WTC11 (cell line): ENCODE measurements around the gene METRNL. TPM values are rescaled to one million over a fixed set of nuclear protein-coding genes. Genes with fewer than 3 reads are reported as not detected.

Source experiments
- ATAC-seq: fragments of 200-7000 bp; cut with Tn5 transposase; 2 replicates; pipeline ENCODE4 v1.10.0; 2021; ENCODE audit warnings: mild to moderate bottlenecking, moderate library complexity
- CTCF ChIA-PET: fragments of 300-600 bp; sonication (Branson Sonifier 250); formaldehyde crosslinking; loops from one replicate; lab custom pipeline; 2021; ENCODE audit warnings: antibody characterized with exemption; lab: Charles Lee
- POLR2A ChIA-PET: fragments of 350-600 bp; sonication (Branson Sonifier 250); formaldehyde crosslinking; loops from one replicate; lab custom pipeline; 2021; ENCODE audit warnings: antibody characterized with exemption; lab: Charles Lee
- DNase-seq: peaks from one replicate; pipeline ENCODE4 v3.0.0; 2021; ENCODE audit warnings: low spot score
- H3K27ac Mint-ChIP-seq: 2 replicates; pipeline ENCODE4 v1.8.0; 2021; ENCODE audit warnings: mixed read lengths
- H3K27me3 Mint-ChIP-seq: 2 replicates; pipeline ENCODE4 v1.8.0; 2021; ENCODE audit warnings: low read depth, mild to moderate bottlenecking, moderate library complexity, mixed read lengths
- H3K36me3 Mint-ChIP-seq: 2 replicates; pipeline ENCODE4 v1.8.0; 2021; ENCODE audit warnings: mixed read lengths
- H3K4me1 Mint-ChIP-seq: 2 replicates; pipeline ENCODE4 v1.8.0; 2022; ENCODE audit warnings: mixed read lengths
- H3K4me3 Mint-ChIP-seq: 2 replicates; pipeline ENCODE4 v1.8.0; 2021; ENCODE audit warnings: mild to moderate bottlenecking, moderate library complexity, mixed read lengths
- H3K9me3 Mint-ChIP-seq: 2 replicates; pipeline ENCODE4 v1.8.0; 2021; ENCODE audit warnings: mixed read lengths
- JAZF1 ChIP-seq: fragments of 250-450 bp; sonication (Bioruptor Pico); IDR thresholded peaks from 2 replicates; pipeline ENCODE4 v1.9.0; 2021; ENCODE audit warnings: moderate library complexity, mild to moderate bottlenecking, inconsistent platforms
- NFE2L1 ChIP-seq: sonication (generic); formaldehyde crosslinking; IDR thresholded peaks from 2 replicates; pipeline ENCODE4 v1.8.1; 2023; ENCODE audit warnings: missing genetic modification reagents
- NR3C1 ChIP-seq: sonication (generic); formaldehyde crosslinking; conservative IDR thresholded peaks from 2 replicates; pipeline ENCODE4 v1.8.1; 2023; ENCODE audit warnings: low read depth, mild to moderate bottlenecking, missing genetic modification reagents
- RELA ChIP-seq: sonication (generic); formaldehyde crosslinking; IDR thresholded peaks from 2 replicates; pipeline ENCODE4 v1.8.1; 2022; ENCODE audit warnings: missing genetic modification reagents, mild to moderate bottlenecking, borderline replicate concordance
- SOX15 ChIP-seq: fragments of 250-450 bp; sonication (Bioruptor Pico); IDR thresholded peaks from 2 replicates; pipeline ENCODE4 v1.9.0; 2021; ENCODE audit warnings: mild to moderate bottlenecking
- TEAD1 ChIP-seq: sonication (generic); formaldehyde crosslinking; IDR thresholded peaks from 2 replicates; pipeline ENCODE4 v1.8.0; 2022; ENCODE audit warnings: mild to moderate bottlenecking, missing genetic modification reagents
- ZNF317 ChIP-seq: sonication (generic); formaldehyde crosslinking; IDR thresholded peaks from 2 replicates; pipeline ENCODE4 v1.8.1; 2023; ENCODE audit warnings: low read depth, mild to moderate bottlenecking, moderate library complexity, missing genetic modification reagents, borderline replicate concordance
- ZNF416 ChIP-seq: fragments of 250-450 bp; sonication (Bioruptor Pico); IDR thresholded peaks from 2 replicates; pipeline ENCODE4 v1.9.0; 2021; ENCODE audit warnings: mild to moderate bottlenecking, inconsistent platforms
- total RNA-seq: library from RNA; stranded (reverse); gene quantifications from 3 replicates; pipeline ENCODE4 v1.2.3, GENCODE V29; 2021
- TF ChIP-seq, protein P1 (sequence below): fragments of 250-450 bp; sonication (Bioruptor Pico); IDR thresholded peaks from 2 replicates; pipeline ENCODE4 v1.8.0; 2021; ENCODE audit warnings: mild to moderate bottlenecking
- TF ChIP-seq, protein P2 (sequence below): sonication (generic); formaldehyde crosslinking; IDR thresholded peaks from 2 replicates; pipeline ENCODE4 v1.8.0; 2022; ENCODE audit warnings: mild to moderate bottlenecking, missing genetic modification reagents
- TF ChIP-seq, protein P3 (sequence below): fragments of 200-600 bp; IDR thresholded peaks from 2 replicates; pipeline ENCODE4 v1.8.0; 2022; ENCODE audit warnings: antibody characterized with exemption
- TF ChIP-seq, protein P4 (sequence below): sonication (generic); formaldehyde crosslinking; IDR thresholded peaks from 2 replicates; pipeline ENCODE4 v1.8.0; 2023; ENCODE audit warnings: missing genetic modification reagents
- TF ChIP-seq, protein P5 (sequence below): sonication (generic); formaldehyde crosslinking; IDR thresholded peaks from 2 replicates; pipeline ENCODE4 v1.8.0; 2022; ENCODE audit warnings: mild to moderate bottlenecking, missing genetic modification reagents

The METRNL gene
- total RNA-seq, 1 experiment from 2014 or later: 27.7 TPM

DNA sequence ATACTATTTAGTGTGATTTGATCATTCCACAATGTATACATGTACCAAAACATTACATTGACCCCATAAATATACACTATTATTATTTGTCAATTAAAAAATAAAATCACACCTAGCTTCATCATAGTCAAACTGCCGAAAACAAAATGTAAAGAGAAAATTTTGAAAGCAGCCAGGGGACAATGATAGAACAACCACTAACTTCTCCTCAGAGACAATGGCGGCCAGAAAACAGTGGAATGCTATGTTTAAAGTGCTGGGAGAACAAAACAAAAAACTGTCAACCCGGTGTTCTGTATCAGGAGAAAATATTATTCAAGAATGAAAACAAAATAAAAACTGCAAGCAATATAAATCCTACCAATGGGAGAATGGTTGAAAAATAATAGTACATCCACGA is 63.2 kb downstream of the METRNL start:
- POLR2A ChIA-PET: no interaction called here
- no peak for DNase-seq
- Mint-ChIP-seq H3K4me1 (no peaks in the 10 kb centered on the region), H3K27ac (no peak overlapping the region), H3K9me3 (peaks cover 35% of the 10 kb centered on the region)
- TF ChIP-seq SOX15 (CRISPR knock-in tag): no peak
- peak; percentile 95 for TF ChIP-seq ZNF317 (CRISPR knock-in tag)
- TF ChIP-seq RELA (CRISPR knock-in tag): no peak
- TF ChIP-seq, all 79 proteins: peak for 1
- ATAC-seq: no peak
- CTCF ChIA-PET: no interaction called here
- H3K36me3 Mint-ChIP-seq: peaks cover 16% of the 10 kb centered on the region
- H3K27me3 Mint-ChIP-seq: no peaks in the 10 kb centered on the region; the same call in 1 of the 2 replicates
- H3K4me3 Mint-ChIP-seq: no peak overlapping the region

DNA sequence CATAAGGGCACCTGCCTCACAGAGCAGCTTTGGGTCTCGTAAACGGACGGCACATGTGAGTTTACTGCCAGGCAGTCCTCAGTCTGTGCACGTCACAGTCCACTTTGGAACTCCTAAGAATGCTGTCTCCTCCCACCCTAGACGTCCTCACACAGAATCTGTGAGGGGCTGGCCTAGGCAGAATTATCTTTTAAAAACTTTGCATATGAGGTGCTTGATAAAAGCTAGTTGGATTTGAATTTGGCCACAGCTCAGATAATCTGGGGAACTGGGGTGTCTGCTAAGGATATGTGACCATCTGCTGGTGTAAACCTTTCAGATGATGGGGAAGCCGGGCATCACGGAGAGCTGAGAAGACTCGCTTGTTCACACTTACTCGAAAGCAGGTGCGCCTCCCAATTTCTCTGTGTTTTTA is 64.4 kb downstream of the METRNL start:
- Mint-ChIP-seq H3K27me3 (no peaks in the 10 kb centered on the region; the same call in 1 of the 2 replicates), H3K27ac (no peak overlapping the region), H3K4me3 (no peak overlapping the region)
- POLR2A ChIA-PET: no interaction called here
- no peak for TF ChIP-seq ZNF317 (CRISPR knock-in tag)
- no peak for TF ChIP-seq ZNF416 (CRISPR knock-in tag)
- TF ChIP-seq NR3C1: no peak
- TF ChIP-seq, protein P1, sequence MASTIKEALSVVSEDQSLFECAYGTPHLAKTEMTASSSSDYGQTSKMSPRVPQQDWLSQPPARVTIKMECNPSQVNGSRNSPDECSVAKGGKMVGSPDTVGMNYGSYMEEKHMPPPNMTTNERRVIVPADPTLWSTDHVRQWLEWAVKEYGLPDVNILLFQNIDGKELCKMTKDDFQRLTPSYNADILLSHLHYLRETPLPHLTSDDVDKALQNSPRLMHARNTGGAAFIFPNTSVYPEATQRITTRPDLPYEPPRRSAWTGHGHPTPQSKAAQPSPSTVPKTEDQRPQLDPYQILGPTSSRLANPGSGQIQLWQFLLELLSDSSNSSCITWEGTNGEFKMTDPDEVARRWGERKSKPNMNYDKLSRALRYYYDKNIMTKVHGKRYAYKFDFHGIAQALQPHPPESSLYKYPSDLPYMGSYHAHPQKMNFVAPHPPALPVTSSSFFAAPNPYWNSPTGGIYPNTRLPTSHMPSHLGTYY (CRISPR knock-in tag): no peak
- no peak for TF ChIP-seq TEAD1 (CRISPR knock-in tag)
- TF ChIP-seq, protein P2, sequence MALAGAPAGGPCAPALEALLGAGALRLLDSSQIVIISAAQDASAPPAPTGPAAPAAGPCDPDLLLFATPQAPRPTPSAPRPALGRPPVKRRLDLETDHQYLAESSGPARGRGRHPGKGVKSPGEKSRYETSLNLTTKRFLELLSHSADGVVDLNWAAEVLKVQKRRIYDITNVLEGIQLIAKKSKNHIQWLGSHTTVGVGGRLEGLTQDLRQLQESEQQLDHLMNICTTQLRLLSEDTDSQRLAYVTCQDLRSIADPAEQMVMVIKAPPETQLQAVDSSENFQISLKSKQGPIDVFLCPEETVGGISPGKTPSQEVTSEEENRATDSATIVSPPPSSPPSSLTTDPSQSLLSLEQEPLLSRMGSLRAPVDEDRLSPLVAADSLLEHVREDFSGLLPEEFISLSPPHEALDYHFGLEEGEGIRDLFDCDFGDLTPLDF: no peak
- TF ChIP-seq, protein P3, sequence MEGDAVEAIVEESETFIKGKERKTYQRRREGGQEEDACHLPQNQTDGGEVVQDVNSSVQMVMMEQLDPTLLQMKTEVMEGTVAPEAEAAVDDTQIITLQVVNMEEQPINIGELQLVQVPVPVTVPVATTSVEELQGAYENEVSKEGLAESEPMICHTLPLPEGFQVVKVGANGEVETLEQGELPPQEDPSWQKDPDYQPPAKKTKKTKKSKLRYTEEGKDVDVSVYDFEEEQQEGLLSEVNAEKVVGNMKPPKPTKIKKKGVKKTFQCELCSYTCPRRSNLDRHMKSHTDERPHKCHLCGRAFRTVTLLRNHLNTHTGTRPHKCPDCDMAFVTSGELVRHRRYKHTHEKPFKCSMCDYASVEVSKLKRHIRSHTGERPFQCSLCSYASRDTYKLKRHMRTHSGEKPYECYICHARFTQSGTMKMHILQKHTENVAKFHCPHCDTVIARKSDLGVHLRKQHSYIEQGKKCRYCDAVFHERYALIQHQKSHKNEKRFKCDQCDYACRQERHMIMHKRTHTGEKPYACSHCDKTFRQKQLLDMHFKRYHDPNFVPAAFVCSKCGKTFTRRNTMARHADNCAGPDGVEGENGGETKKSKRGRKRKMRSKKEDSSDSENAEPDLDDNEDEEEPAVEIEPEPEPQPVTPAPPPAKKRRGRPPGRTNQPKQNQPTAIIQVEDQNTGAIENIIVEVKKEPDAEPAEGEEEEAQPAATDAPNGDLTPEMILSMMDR: no peak
- TF ChIP-seq NFE2L1 (CRISPR knock-in tag): no peak
- TF ChIP-seq, protein P4, sequence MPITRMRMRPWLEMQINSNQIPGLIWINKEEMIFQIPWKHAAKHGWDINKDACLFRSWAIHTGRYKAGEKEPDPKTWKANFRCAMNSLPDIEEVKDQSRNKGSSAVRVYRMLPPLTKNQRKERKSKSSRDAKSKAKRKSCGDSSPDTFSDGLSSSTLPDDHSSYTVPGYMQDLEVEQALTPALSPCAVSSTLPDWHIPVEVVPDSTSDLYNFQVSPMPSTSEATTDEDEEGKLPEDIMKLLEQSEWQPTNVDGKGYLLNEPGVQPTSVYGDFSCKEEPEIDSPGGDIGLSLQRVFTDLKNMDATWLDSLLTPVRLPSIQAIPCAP (CRISPR knock-in tag): no peak
- no peak for TF ChIP-seq JAZF1 (CRISPR knock-in tag)
- TF ChIP-seq, protein P5, sequence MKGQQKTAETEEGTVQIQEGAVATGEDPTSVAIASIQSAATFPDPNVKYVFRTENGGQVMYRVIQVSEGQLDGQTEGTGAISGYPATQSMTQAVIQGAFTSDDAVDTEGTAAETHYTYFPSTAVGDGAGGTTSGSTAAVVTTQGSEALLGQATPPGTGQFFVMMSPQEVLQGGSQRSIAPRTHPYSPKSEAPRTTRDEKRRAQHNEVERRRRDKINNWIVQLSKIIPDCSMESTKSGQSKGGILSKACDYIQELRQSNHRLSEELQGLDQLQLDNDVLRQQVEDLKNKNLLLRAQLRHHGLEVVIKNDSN (CRISPR knock-in tag): no peak
- TF ChIP-seq, all 79 proteins: peak for 0
- H3K36me3 Mint-ChIP-seq: peaks cover 16% of the 10 kb centered on the region
- CTCF ChIA-PET: no interaction called here
- peaks cover 35% of the 10 kb centered on the region for H3K9me3 Mint-ChIP-seq
- H3K4me1 Mint-ChIP-seq: no peaks in the 10 kb centered on the region
- DNase-seq (no peak), ATAC-seq (no peak)

Other genes with a start within 250 kb of the METRNL start
- 0.04 to 0.07 TPM in 2 of 3 replicates, not detected in the other for gene ZNF750, start 239.6 kb upstream of the METRNL start, total RNA-seq